ENCODE results near the gene PELI2.

PELI2 gene

DNA sequence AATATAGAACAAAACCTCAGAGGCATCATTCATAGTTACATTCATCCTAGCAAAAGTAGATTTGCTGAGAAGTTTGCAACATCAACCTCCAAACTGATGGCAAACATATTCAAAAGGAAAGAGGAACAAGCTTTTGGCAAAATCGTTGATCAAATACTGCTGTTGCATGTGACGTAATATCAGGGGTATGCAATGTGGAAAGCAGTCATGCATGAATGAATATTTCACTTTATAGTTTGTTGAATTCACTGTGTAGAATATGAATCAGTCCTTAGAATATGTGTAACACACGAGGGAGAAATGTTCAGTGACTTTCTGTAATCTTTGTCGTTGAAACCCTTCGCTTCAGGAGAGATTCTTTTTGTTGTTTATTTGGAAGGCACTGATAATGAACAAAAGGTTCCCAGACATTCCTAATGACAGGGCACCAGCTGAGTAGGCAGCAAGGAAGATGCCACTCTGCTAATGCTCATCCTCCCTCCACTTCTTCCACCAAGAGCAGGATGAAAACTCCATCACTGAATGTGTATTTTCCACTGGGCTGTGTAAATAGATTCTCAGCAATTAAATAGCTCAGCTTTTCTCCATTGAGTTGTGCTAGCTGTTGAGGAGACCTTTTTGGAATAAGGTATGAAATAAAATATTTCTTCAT lies 126.1 kb downstream of the PELI2 start:
- DNase-seq (ENCODE audit: low spot score): no peak

DNA sequence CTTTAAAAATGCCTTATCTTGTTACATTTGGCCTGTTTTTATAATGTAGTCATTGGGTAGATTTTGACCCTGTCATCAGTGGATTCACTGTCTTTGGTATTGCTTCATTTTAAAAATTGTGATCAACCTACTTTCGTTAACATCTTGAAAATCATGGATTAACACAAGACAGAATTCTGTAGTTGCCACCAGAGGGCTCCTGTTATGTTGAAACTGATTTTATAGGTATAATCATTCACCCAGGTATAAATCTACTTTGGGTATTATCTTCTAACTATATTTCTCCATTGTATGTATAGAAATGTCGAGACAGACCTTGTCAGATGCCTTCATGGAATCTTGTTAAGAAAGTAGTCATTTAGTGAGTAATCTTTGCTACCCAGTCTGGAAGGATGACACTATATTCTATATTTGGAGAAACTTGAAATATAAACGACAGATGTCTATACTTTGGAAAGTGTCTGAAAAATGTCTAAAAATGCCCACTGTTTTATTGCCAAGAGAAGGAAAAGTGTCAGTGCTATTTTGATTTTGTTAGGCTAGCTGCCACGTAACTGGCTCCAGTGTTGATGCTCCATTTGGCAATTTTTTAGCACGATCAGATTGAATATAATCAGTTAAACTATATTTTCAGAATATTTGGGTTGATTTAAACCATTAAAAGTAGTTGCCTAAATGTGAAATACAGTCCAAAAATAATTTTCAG lies 129.4 kb downstream of the PELI2 start:
- no peak for DNase-seq (ENCODE audit: low spot score)

DNA sequence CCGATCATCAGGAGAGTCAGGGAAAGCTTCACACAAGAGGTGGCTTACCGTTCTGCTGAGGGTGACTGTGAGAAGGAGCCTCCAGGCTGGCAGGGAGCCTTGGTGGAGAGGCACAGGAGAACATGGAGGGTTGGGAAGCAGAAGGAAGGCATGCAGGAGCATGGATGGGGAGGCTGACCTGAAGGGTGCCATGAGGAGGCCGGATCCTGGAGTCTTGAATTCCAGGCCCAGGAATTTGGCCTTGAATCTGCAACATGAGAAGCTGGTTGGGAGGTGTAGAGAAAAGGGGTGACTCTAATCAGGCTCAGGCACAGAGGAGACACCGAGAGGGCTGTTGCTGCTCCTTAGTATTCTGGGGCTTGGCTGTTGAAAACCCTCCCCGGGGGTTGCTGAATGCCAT lies 130.2 kb downstream of the PELI2 start:
- no peak for DNase-seq (ENCODE audit: low spot score)

DNA sequence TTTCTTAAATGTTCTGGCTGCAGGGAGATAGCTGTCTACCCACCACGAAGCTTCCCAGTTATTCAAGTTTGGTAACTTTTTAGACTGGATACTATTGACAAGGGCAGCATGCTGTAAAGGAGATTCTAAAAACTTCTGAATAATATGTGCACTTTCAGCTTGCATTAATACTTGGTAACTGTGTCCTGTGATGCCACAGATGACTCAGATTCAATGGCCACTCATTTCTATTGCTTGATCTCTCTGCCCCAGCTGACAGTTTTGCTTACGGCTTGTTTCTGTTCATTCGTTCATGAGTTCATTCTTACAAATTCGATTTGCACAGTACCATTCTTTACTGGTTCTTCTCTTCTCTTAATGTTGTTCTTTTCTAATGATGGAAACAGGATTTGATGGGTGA lies 142.8 kb downstream of the PELI2 start:
- no peak for DNase-seq (ENCODE audit: low spot score)

DNA sequence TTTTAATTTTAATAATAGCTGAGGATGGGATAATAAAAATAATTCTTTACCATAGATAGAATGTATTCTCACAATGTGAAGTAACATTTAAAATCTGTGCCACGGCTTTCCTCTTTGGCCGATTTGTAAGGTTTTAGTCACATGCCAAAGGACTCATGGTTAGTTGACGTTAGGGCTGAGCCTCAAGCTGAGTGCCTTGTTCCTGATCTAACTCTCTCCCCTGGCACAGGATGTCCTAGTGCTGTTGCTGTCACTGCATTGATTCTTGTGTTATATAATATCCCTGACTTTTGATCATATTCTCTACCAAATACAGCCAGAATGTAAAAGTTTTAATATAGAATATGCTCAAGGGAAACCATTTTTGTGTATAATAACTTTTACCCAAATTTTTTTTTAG lies 144.3 kb downstream of the PELI2 start:
- DNase-seq (ENCODE audit: low spot score): no peak

DNA sequence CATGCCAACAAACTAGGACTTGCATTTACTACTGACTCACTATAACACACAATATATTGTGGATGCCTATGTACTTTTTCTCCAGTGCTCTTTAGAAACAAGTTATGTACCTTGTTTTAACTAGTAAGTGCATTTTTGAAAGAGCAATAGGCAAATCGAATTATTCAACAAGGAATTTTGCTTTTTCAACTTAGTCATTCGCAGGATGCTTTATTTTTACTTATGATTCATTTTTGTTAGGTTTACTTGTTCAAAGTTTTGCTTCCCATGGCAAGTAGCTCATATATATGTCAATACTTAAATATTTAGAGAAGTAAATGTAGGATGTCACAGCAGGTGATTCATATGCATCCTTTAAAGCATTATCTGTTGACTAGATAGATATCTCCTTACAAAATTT lies 149.8 kb downstream of the PELI2 start:
- no peak for DNase-seq (ENCODE audit: low spot score)

DNA sequence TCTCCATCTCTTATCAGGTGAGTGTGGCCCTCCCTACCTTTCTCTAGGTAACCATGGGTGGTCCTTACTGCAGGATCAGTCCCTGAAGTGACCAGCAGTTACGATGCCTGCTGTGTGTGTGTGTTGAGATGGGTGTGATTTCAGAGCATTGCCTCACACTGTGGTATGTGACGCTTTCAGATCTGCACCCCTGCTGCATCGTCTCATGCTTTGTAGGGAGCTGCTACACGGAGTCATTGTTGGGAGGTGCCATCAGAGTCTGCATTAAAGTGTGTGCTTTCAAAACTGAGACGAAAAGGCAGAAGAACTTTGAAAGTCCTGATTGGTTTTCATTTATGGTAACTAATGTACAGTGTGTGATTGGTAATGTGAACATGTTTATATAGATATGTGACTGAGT lies 150.5 kb downstream of the PELI2 start:
- DNase-seq (ENCODE audit: low spot score): no peak

DNA sequence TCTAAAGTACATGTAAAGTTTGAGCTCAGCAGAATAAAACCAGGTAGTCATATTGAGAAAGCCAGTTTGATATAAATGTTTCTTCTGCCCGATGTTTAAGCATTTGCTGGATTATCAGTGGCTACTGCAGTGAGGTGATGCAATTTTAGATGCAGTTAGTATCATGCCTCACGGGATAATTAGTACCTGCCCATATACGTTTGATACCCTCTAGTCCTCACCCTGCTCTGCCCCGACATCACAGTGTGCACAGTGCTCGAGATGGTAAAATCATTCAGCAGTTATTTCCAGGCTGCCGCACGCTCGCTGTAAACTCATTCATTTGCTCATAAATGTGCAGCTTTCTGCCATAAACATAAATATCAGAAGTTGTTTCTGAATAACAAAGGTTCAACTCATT lies 152.7 kb downstream of the PELI2 start:
- DNase-seq (ENCODE audit: low spot score): no peak

DNA sequence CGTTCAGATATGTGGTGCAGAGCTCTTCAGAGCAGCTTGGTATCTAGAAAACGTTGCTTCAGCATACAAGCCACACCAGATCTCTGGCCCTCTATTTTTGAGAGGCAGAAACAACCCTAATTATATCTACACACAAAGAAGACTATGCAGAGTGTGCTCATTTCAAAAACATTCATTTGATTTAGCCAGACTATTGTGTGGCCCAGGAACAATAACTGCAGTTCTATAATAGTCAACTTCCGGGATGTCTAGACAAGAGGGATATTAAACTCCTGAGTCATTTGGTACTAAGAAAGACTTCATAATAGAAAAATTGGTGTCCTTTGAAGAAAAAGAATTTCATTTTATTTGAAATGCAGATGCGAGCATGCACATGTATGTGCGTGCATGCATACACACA lies 153.8 kb downstream of the PELI2 start:
- no peak for DNase-seq (ENCODE audit: low spot score)

DNA sequence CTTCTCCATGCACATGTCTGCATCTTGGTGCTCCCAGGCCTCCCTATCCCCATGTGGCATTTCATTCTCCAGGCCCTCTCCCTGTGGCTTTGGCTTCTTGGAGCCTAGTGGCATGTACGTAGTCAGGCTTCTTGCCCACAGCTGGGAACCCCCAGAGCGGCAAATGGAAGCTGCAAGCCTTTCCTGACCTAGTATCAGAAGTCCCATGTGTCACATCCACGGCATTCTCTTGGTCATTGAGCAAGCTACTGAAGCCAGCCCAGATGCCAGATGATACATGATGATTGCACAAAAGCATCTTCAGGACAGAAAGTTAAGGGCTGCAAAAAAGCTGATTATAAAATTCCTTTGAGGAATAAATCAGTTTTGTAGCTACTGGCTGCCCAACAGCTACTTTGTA lies 154.9 kb downstream of the PELI2 start:
- DNase-seq (ENCODE audit: low spot score): no peak

DNA sequence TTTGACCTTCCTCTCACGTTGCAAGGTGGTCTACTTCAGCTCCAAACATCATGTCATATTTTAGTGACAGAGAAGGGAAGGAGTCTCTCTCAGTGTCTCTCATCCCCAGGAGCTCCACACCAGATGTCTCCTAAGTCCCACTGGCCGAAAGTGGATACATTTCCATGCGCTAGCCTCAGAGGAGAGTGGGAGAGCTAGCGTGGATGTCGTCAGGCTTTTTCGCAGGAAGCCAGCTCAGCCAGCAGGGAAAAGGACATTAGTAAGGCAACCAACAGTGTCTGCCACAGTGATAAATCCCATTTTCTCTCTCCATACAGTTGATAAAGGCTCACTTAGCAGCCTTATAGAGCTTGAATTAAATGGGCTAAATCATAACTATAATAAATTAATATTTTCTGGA lies 155.7 kb downstream of the PELI2 start:
- DNase-seq (ENCODE audit: low spot score): no peak

DNA sequence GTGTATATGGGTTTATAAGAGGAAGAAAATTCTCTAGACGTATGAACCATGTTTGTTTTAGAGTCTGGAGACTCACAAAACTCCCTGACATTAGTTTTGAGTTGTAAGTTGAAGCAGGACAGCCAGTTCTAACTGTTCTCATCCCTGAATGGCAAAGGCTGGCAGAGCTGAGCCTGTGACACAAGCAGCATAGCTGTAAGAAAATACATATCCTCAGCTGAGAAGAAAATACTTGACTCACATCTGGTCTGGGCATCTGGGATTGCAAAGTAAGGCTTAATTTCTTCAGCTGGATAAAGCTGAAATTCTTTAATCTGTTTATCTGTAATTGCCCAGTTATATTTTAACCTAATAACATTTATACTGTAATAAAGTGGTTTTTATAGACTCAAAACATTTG lies 156.3 kb downstream of the PELI2 start:
- no peak for DNase-seq (ENCODE audit: low spot score)

DNA sequence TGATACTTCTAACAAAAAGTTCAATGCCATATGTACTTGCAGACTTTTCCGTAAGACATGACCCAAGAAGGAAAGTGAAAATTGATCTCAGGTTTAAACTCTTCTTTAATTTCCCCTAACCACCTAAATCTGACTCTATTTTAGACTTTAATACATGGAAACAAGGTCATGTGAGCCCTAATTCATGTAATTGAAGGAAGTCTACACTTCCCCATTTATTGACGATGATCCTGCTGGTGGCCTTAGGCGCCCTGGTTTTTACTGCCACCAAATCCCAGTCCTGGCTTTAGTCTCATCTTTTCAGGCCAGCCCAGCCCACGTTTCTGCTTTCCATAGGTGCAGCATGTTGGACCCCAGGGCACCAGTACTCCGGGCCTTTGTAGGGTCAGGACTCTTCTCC lies 157.9 kb downstream of the PELI2 start:
- no peak for DNase-seq (ENCODE audit: low spot score)

DNA sequence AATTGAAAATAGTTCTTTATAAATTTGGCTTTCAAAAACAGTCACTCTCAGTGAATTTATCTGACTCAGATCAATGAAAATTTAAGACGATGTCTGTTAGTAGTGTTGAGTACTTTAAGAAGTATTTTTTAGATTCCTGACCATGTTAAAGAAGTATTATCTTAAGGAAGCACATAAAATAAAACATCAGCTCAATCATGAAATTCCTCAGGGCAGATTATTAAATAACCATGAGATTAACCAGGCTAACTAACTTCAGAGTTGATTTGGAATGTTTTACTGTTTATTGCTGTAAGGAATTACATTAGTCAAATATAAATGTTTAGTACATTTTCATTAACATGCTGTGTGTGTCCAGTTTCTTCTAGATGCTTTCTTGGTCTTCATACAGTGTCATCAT lies 160.2 kb downstream of the PELI2 start:
- DNase-seq (ENCODE audit: low spot score): no peak

DNA sequence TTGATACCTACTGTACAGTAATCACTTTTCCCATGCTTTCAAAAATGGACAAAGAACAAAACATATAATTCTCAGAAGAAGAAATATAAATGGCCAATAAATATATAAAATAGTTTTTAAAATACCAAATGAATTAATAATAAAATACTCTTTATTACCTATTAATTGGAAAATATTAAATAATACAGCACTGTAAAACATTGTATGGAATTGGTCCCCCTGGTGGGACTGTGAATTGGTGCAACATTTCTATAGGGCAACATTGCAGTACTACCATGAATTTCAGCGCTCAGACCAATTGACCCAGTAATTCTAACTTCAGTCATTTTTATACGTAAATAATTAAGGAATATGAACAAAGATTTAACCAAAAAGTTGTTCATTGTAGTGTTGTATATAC lies 162.6 kb downstream of the PELI2 start:
- DNase-seq (ENCODE audit: low spot score): no peak

DNA sequence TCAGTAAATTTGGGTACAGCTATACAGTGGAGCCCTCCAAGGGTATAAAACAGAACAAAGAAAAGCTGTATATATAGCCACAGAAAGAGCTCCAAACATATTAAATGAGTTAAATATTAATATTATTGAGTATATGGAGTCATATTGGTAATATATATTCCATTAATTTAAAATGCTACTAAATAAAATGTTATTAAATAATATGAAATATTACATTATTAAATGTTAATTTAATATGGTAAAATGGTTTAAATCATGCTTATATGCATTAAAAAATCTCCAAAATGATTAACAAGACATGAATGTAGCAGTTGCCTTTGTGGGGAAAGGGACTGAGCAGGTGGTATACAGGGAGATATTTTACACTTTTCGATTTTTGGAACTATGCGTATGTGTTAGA lies 164.0 kb downstream of the PELI2 start:
- no peak for DNase-seq (ENCODE audit: low spot score)

DNA sequence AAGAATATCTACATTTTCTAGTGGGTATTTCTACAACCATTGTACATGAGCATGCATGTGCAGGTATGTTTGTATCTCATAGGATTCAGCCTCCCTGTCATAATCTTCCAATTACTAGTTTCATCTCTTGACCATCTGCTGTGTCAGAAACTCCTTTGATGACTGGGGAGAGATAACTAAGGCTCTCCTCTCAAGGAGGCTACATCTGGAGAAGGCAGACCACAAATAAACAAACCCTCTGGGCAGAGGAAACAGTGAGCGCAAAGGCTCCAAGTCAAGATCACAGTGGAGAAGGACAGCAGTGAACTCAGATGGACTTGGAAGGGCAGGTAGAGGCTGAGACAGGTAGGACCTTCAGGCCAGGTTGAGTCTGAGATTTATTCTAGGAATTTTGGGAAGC lies 166.4 kb downstream of the PELI2 start:
- no peak for DNase-seq (ENCODE audit: low spot score)

DNA sequence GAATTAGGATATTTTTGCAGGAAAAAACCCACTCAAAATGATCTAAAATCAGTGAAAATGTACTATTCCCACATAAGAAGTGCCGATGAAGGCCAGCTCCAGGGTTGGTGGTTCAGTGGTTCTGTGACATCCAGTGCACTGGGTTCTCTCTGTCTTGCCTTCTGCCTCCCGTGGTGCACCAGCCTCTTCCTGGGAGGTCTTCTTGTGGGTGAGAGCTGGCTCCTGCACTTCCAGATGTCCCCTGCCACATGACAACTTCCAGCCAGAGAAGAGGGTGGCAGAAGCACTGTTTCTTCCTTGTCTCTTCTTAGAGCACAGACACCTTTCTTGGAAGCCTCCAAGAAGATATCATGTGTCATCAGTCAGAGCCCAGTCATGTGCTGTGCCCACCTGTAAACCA lies 170.9 kb downstream of the PELI2 start:
- no peak for DNase-seq (ENCODE audit: low spot score)

DNA sequence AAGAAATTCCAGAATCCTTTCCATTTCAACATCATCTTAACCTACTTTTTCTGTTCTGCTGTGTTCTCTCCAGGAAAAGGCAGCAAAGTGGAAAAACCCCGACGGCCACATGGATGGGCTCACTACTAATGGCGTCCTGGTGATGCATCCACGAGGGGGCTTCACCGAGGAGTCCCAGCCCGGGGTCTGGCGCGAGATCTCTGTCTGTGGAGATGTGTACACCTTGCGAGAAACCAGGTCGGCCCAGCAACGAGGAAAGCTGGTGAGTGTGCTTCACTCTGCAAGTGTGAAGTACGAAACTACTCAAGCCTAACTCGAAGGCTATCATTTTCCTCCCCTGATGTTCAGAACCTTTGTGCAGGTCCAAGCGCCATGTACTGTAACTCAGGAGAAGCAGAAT lies 172.0 kb downstream of the PELI2 start:
- no peak for DNase-seq (ENCODE audit: low spot score)

DNA sequence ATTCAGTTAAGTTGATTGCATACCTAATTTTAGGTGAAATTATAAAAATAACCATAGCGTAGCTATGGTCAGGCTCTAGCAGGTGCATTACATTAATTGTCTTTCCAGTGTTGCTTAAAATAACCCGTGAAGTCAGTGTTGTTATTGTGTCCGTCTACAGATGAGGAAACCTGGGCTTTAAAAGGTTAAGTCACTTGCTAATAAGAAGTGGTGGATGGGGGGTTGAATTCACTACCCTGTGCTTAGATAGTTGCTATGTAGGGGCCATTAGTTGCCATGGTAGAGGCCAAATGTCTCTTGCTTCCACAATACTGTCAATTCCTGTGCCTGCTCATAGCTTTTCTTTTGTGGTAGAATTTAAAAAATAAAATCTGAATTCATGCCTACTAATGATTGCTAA lies 174.8 kb downstream of the PELI2 start:
- no peak for DNase-seq (ENCODE audit: low spot score)

DNA sequence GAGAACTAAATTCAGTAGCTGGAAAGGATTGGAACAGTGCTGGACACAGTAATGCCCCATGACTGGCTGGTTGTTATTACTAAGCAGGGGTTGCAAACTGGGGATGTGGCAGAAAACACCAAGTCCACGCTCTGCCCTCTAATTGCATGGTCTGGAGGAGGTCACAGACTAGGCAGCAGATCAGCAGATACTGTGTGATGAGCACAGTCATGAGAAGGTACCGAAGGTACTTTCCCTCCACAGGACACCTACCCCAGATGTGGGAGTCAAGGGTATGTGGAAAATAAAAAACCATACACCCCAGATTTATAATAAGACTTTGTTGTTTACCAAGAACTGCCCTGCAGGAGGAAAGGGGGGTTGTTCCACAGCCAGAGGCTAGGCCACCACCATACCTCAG lies 175.3 kb downstream of the PELI2 start:
- no peak for DNase-seq (ENCODE audit: low spot score)

DNA sequence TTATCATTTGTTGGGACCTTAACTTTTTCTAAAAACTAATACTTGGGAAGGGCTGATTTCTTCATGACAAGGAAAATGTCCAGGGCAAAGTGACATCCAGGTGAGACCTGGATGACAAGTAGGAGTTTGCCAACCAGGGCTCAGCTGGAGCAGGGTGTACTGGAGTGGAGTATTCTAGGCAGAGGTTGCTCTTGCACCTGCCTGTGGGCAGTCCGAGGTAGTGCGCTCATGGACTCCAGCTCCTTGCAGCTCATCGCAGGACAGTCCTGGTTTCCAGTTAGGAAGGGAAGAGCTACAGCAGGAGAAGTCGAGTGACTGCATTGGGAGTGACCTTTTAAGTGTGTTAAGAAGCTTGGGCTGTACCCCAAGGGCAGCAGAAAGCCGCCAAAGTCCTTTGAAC lies 175.9 kb downstream of the PELI2 start:
- no peak for DNase-seq (ENCODE audit: low spot score)

DNA sequence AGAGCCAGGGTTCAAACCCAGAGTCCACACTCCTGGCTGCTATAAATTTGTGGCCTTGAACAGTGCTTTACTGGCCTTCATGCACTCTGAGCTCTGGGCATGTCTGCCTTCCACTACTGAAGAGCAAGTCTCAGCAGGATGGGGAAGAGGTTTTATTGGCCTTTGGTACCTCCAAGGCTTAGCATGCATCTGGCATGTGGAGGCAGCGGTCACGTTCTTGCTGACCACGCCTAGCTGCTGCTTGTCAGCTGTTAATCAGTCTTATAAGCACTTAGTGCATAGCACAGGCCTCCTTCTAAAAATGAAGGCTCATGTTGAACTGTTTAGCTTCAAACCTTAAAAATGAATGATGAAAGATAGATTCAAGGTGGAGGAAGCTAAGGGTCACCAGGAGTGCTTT lies 177.5 kb downstream of the PELI2 start:
- no peak for DNase-seq (ENCODE audit: low spot score)

DNA sequence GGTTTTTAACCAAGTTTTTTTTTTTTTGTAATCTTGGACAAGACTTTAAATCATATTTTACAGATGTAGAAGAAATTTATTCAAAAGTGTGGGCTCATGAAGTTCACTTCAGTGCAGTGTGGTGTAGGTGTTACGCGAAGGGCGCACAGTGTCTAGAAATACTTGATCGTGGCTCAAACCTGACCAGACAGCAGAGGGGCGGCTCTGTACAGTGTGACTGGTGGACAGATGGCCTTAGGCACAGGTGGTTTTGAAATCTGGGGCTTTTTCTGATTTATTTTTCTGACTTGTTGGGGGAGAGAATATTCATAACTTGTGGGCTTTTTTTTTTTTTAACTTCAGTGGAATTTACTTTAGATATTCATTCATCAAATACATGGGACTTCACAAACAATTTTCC lies 179.2 kb downstream of the PELI2 start:
- DNase-seq (ENCODE audit: low spot score): no peak
